Ovary (tissue), 3 donors: ENCODE results near the gene E2F8.

ENCODE experiments used
- EP300 ChIP-seq: sonication (generic); formaldehyde crosslinking; IDR thresholded peaks from one replicate; pipeline ENCODE4 v1.6.1; 2017; ENCODE audit warnings: antibody characterized with exemption
- TF ChIP-seq, protein P1 (sequence below), 3 donors: fragments of 450-650 bp in 2 of 3; fragments of 200-600 bp in 1 of 3; IDR thresholded peaks; one replicate each; pipeline versions ENCODE4 v1.5.1 to v1.8.0; 2016 to 2022; ENCODE audit warnings: antibody characterized with exemption in 3 of 3, mild to moderate bottlenecking in 1 of 3
- donor health status: DM: no; HTN: no; CAD: no.

DNA sequence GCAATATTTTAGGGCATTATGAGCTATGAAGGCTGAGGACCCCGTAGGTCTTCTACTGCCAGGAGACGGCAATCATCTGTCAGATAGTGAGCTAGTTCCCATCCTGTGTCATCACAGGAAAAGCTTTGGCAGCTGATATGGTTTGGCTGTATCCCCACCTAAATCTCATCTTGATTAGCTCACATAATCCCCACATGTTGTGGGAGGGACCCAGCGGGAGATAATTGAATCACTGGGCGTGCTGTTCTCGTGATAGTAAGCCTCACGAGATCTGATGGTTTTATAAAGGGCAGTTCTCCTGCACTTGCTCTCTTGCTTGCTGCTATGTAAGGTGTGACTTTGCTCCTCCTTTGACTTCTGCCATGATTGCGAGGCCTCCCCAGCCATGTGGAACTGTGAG, 57.1 kb downstream of the E2F8 start:
- TF ChIP-seq EP300, result no peak
- TF ChIP-seq, protein P1, sequence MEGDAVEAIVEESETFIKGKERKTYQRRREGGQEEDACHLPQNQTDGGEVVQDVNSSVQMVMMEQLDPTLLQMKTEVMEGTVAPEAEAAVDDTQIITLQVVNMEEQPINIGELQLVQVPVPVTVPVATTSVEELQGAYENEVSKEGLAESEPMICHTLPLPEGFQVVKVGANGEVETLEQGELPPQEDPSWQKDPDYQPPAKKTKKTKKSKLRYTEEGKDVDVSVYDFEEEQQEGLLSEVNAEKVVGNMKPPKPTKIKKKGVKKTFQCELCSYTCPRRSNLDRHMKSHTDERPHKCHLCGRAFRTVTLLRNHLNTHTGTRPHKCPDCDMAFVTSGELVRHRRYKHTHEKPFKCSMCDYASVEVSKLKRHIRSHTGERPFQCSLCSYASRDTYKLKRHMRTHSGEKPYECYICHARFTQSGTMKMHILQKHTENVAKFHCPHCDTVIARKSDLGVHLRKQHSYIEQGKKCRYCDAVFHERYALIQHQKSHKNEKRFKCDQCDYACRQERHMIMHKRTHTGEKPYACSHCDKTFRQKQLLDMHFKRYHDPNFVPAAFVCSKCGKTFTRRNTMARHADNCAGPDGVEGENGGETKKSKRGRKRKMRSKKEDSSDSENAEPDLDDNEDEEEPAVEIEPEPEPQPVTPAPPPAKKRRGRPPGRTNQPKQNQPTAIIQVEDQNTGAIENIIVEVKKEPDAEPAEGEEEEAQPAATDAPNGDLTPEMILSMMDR (IDR thresholded peaks at IDR 0.05), result no peak
